Neural cell (in vitro differentiated cells): ENCODE measurements around the gene JMJD7. TPM values are rescaled to one million over a fixed set of nuclear protein-coding genes. Genes with fewer than 3 reads are reported as not detected.

ENCODE experiments used
- H2AFZ ChIP-seq: fragments of 200-600, 300-800 bp; sonication (generic), shearing (Covaris generic); 2 replicates; pipeline ENCODE4 v1.6.0; 2014; ENCODE audit warnings: low read depth, mild to moderate bottlenecking, antibody characterized with exemption, low read length, moderate library complexity
- H3F3A ChIP-seq: fragments of 200-600 bp; shearing (Covaris generic); 2 replicates; pipeline ENCODE4 v1.6.1; 2016; ENCODE audit warnings: mild to moderate bottlenecking, moderate library complexity, mixed read lengths, antibody characterized with exemption, low read length; ENCODE audit not compliant: insufficient read depth, poor library complexity, severe bottlenecking
- H3K27ac ChIP-seq: fragments of 200-600, 300-800 bp; sonication (generic), shearing (Covaris generic); 2 replicates; pipeline ENCODE4 v1.5.1; 2014; ENCODE audit warnings: mild to moderate bottlenecking, low read length, moderate library complexity
- H3K27me3 ChIP-seq: fragments of 300-800, 200-600 bp; sonication (generic), shearing (Covaris generic); 2 replicates; pipeline ENCODE4 v1.6.0; 2014; ENCODE audit warnings: mild to moderate bottlenecking, low read depth, low read length, moderate library complexity; ENCODE audit not compliant: insufficient read depth
- H3K36me3 ChIP-seq: fragments of 300-800, 200-600 bp; sonication (generic), shearing (Covaris generic); 2 replicates; pipeline ENCODE4 v1.5.1; 2014; ENCODE audit warnings: mild to moderate bottlenecking, antibody characterized with exemption, low read length, moderate library complexity; ENCODE audit not compliant: insufficient read depth
- H3K4me2 ChIP-seq: fragments of 300-800, 200-600 bp; sonication (generic), shearing (Covaris generic); 2 replicates; pipeline ENCODE4 v1.6.0; 2014; ENCODE audit warnings: mild to moderate bottlenecking, low read length
- H3K4me3 ChIP-seq: fragments of 300-800, 200-600 bp; sonication (generic), shearing (Covaris generic); 2 replicates; pipeline ENCODE4 v1.5.1; 2014; ENCODE audit warnings: mild to moderate bottlenecking, low read length, moderate library complexity
- H3K79me2 ChIP-seq: fragments of 200-600 bp; shearing (Covaris generic); replicated peaks from 2 replicates; pipeline ENCODE4 v1.6.0; 2014; ENCODE audit warnings: mild to moderate bottlenecking, low read length, moderate library complexity; ENCODE audit not compliant: insufficient read depth
- H3K9ac ChIP-seq: fragments of 300-800, 200-600 bp; sonication (generic), shearing (Covaris generic); 2 replicates; pipeline ENCODE4 v1.6.1; 2016; ENCODE audit warnings: mild to moderate bottlenecking, low read length, mixed read lengths
- H3K9me2 ChIP-seq: fragments of 200-600 bp; shearing (Covaris generic); 2 replicates; pipeline ENCODE4 v1.6.1; 2016; ENCODE audit warnings: mild to moderate bottlenecking, low read length, mixed read lengths; ENCODE audit not compliant: insufficient read depth
- H3K9me3 ChIP-seq: fragments of 200-600, 300-800 bp; sonication (generic), shearing (Covaris generic); 2 replicates; pipeline ENCODE4 v1.6.1; 2016; ENCODE audit warnings: mild to moderate bottlenecking, mixed run types, low read length, moderate library complexity, mixed read lengths
- H4K20me1 ChIP-seq: fragments of 200-600 bp; shearing (Covaris generic); 2 replicates; pipeline ENCODE4 v1.6.1; 2016; ENCODE audit warnings: mild to moderate bottlenecking, mixed run types; ENCODE audit not compliant: insufficient read depth
- CTCF ChIP-seq: fragments of 450-650 bp; IDR thresholded peaks from 2 replicates; pipeline ENCODE4 v1.5.1; 2014; ENCODE audit warnings: antibody characterized with exemption, mild to moderate bottlenecking, moderate library complexity; ENCODE audit not compliant: poor library complexity, severe bottlenecking
- EP300 ChIP-seq: fragments of 450-650 bp; conservative IDR thresholded peaks from 2 replicates; pipeline ENCODE4 v1.6.1; 2014; ENCODE audit warnings: antibody characterized with exemption, mild to moderate bottlenecking, moderate library complexity; ENCODE audit not compliant: poor library complexity, severe bottlenecking
- EZH2 ChIP-seq: fragments of 200-600, 300-800 bp; shearing (Covaris generic), sonication (generic); IDR thresholded peaks from 2 replicates; pipeline ENCODE4 v1.6.1; 2014; ENCODE audit warnings: antibody characterized with exemption, low read length, borderline replicate concordance, mild to moderate bottlenecking; ENCODE audit not compliant: insufficient read depth, poor library complexity, severe bottlenecking
- MXI1 ChIP-seq: fragments of 450-650 bp; conservative IDR thresholded peaks from 2 replicates; pipeline ENCODE4 v1.6.1; 2014; ENCODE audit warnings: antibody characterized with exemption, mild to moderate bottlenecking; ENCODE audit not compliant: poor library complexity, severe bottlenecking
- POLR2AphosphoS5 ChIP-seq: IDR thresholded peaks from 2 replicates; pipeline ENCODE4 v1.6.1; 2012
- RAD21 ChIP-seq: fragments of 450-650 bp; conservative IDR thresholded peaks from 2 replicates; pipeline ENCODE4 v1.6.1; 2014; ENCODE audit warnings: antibody characterized with exemption, mild to moderate bottlenecking, moderate library complexity
- REST ChIP-seq: IDR thresholded peaks from 2 replicates; pipeline ENCODE4 v1.6.1; 2012; ENCODE audit warnings: borderline replicate concordance
- SMC3 ChIP-seq: fragments of 450-650 bp; conservative IDR thresholded peaks from 2 replicates; pipeline ENCODE4 v1.6.1; 2014; ENCODE audit warnings: antibody characterized with exemption, mild to moderate bottlenecking, moderate library complexity; ENCODE audit not compliant: poor library complexity
- TAF1 ChIP-seq: IDR thresholded peaks from 2 replicates; pipeline ENCODE4 v1.6.1; 2012; ENCODE audit warnings: low read depth
- polyA plus RNA-seq: library from polyadenylated mRNA; depleted of rRNA; stranded (reverse); fragments of >200 nt; gene quantifications from 2 replicates; pipeline ENCODE4 v1.2.3, GENCODE V29; 2014

JMJD7 gene
- polyA plus RNA-seq, 1 donor from 2014 or later, result 14.0 TPM

- Histone ChIP-seq H3K9me3 (no peaks in the 10 kb centered on the region), H3K4me3 (no peak overlapping the region)
These were observed 12.8 kb downstream of the JMJD7 start for GRCh38 chr15:41840673-41841072.

GRCh38 chr15:41841131-41841530 lies 13.2 kb downstream of the JMJD7 start:
- no peaks in the 10 kb centered on the region for H3K79me2 ChIP-seq
- H3K4me3 ChIP-seq, result no peak overlapping the region
- H3K4me2 ChIP-seq, result no peak overlapping the region
- H3K27ac ChIP-seq, result no peak overlapping the region
- H3K9ac ChIP-seq, result no peak overlapping the region
- H2AFZ ChIP-seq, result no peak overlapping the region
- no peaks in the 10 kb centered on the region for H3K36me3 ChIP-seq
- no peaks in the 10 kb centered on the region for H3K27me3 ChIP-seq
- no peaks in the 10 kb centered on the region for H4K20me1 ChIP-seq
- H3K9me3 ChIP-seq, result no peaks in the 10 kb centered on the region
- no peaks in the 10 kb centered on the region for H3F3A ChIP-seq
- no peaks in the 10 kb centered on the region for H3K9me2 ChIP-seq
- TF ChIP-seq POLR2AphosphoS5, result no peak
- TF ChIP-seq RAD21, result no peak
- no peak for TF ChIP-seq TAF1
- no peak for TF ChIP-seq SMC3
- TF ChIP-seq MXI1, result no peak
- TF ChIP-seq EP300, result no peak
- no peak for TF ChIP-seq EZH2
- no peak for TF ChIP-seq CTCF

More at GRCh38 chr15:41840673-41841072, 12.8 kb downstream of the JMJD7 start:
- Histone ChIP-seq H3K27ac (no peak overlapping the region), H3F3A (no peaks in the 10 kb centered on the region), H3K36me3 (no peaks in the 10 kb centered on the region), H4K20me1 (no peaks in the 10 kb centered on the region), H2AFZ (no peak overlapping the region), H3K9me2 (no peaks in the 10 kb centered on the region), H3K27me3 (no peaks in the 10 kb centered on the region), H3K79me2 (no peaks in the 10 kb centered on the region), H3K9ac (no peak overlapping the region), H3K4me2 (no peak overlapping the region)
- TF ChIP-seq REST (no peak), TAF1 (no peak), EP300 (no peak), EZH2 (no peak), MXI1 (no peak), SMC3 (no peak), RAD21 (no peak), POLR2AphosphoS5 (no peak), CTCF (no peak)
